Neuronal stem cell (in vitro differentiated cells): ENCODE measurements around the gene ROR1.

Experiments used
- DNase-seq: peaks from one replicate; pipeline ENCODE4 v3.0.0-alpha.2; 2013; ENCODE audit warnings: low spot score
- H2AFZ ChIP-seq: one replicate; pipeline ENCODE4 v1.6.1; 2013; ENCODE audit warnings: mild to moderate bottlenecking, low read length, inconsistent platforms
- H2AK5ac ChIP-seq: 2 replicates; pipeline ENCODE4 v1.6.1; 2013; ENCODE audit warnings: low read depth, mild to moderate bottlenecking, inconsistent platforms, low read length, moderate library complexity, mixed read lengths
- H2BK120ac ChIP-seq: 2 replicates; pipeline ENCODE4 v1.6.1; 2013; ENCODE audit warnings: low read depth, mild to moderate bottlenecking, inconsistent platforms, low read length, moderate library complexity, mixed read lengths
- H2BK12ac ChIP-seq: one replicate; pipeline ENCODE4 v1.6.1; 2013; ENCODE audit warnings: low read length, inconsistent platforms
- H2BK15ac ChIP-seq: 2 replicates; pipeline ENCODE4 v1.6.1; 2013; ENCODE audit warnings: mild to moderate bottlenecking, low read length, inconsistent platforms, mixed read lengths
- H2BK5ac ChIP-seq: one replicate; pipeline ENCODE4 v1.6.1; 2013; ENCODE audit warnings: inconsistent platforms, mild to moderate bottlenecking, low read length, moderate library complexity
- H3K14ac ChIP-seq: one replicate; pipeline ENCODE4 v1.6.1; 2013; ENCODE audit warnings: low read length, inconsistent platforms
- H3K18ac ChIP-seq: 2 replicates; pipeline ENCODE4 v1.6.1; 2013; ENCODE audit warnings: low read length, inconsistent platforms
- H3K23ac ChIP-seq: 2 replicates; pipeline ENCODE4 v1.6.1; 2013; ENCODE audit warnings: low read depth, mild to moderate bottlenecking, mixed read lengths, low read length, inconsistent platforms; ENCODE audit not compliant: poor library complexity
- H3K27ac ChIP-seq: replicated peaks from 3 replicates; pipeline ENCODE4 v1.5.1; 2013; ENCODE audit warnings: low read length, inconsistent platforms
- H3K27me3 ChIP-seq, 3 experiments: 2 replicates each; pipeline ENCODE4 v1.6.1; 2013; ENCODE audit warnings: low read length in 3 of 3, mild to moderate bottlenecking in 2 of 3, inconsistent platforms in 1 of 3, low read depth in 1 of 3, mixed read lengths in 1 of 3, moderate library complexity in 1 of 3; ENCODE audit not compliant: control insufficient read depth in 3 of 3, insufficient read depth in 3 of 3
- H3K36me3 ChIP-seq, 2 donors: replicated peaks in 1 of 2; 2 replicates each; pipeline ENCODE4 v1.6.1; 2013; ENCODE audit warnings: low read length in 2 of 2; ENCODE audit not compliant: control insufficient read depth in 2 of 2, insufficient read depth in 2 of 2
- H3K4ac ChIP-seq: 2 replicates; pipeline ENCODE4 v1.6.1; 2013; ENCODE audit warnings: inconsistent platforms, mild to moderate bottlenecking, low read length, moderate library complexity
- H3K4me1 ChIP-seq, 2 donors: 1 replicate in 1 of 2; 2 replicates in 1 of 2; pipeline ENCODE4 v1.6.1; 2013; ENCODE audit warnings: low read length in 2 of 2, low read depth in 1 of 2; ENCODE audit not compliant: control insufficient read depth in 2 of 2, insufficient read depth in 1 of 2
- H3K4me2 ChIP-seq: one replicate; pipeline ENCODE4 v1.6.1; 2013; ENCODE audit warnings: mild to moderate bottlenecking, low read length, inconsistent platforms; ENCODE audit not compliant: insufficient read depth, poor library complexity, severe bottlenecking
- H3K4me3 ChIP-seq, 2 donors: 2 replicates each; pipeline ENCODE4 v1.5.1; 2013; ENCODE audit warnings: low read length in 2 of 2, mild to moderate bottlenecking in 2 of 2, inconsistent platforms in 1 of 2, moderate library complexity in 1 of 2
- H3K79me1 ChIP-seq: one replicate; pipeline ENCODE4 v1.6.1; 2013; ENCODE audit warnings: low read depth, mild to moderate bottlenecking, inconsistent platforms, low read length, moderate library complexity
- H3K9ac ChIP-seq: one replicate; pipeline ENCODE4 v1.6.1; 2013; ENCODE audit warnings: mild to moderate bottlenecking, low read depth, low read length, inconsistent platforms; ENCODE audit not compliant: poor library complexity
- H3K9me3 ChIP-seq, 2 donors: replicated peaks in 1 of 2; 2 replicates each; pipeline versions ENCODE3 to v1.6.1; 2013; ENCODE audit warnings: low read length in 2 of 2, mild to moderate bottlenecking in 2 of 2, inconsistent platforms in 1 of 2, low read depth in 1 of 2, mixed read lengths in 1 of 2, moderate library complexity in 1 of 2; ENCODE audit not compliant: control insufficient read depth in 2 of 2, insufficient read depth in 1 of 2
- H4K8ac ChIP-seq: one replicate; pipeline ENCODE4 v1.6.1; 2013; ENCODE audit warnings: low read depth, mild to moderate bottlenecking, inconsistent platforms, low read length, moderate library complexity
- H4K91ac ChIP-seq: one replicate; pipeline ENCODE4 v1.6.1; 2013; ENCODE audit warnings: low read length, low read depth, mild to moderate bottlenecking, inconsistent platforms; ENCODE audit not compliant: poor library complexity
- WGBS, 2 donors: extraction: QIAGEN DNeasy Blood & Tissue Kit; methylation state at CpG; one replicate each; pipeline ENCODE4 v1.1.7; 2013; ENCODE audit warnings: missing lambda C conversion rate in 2 of 2, mixed read lengths in 1 of 2; ENCODE audit not compliant: insufficient read length in 2 of 2, insufficient replicate concordance in 1 of 2; ENCODE audit errors: extremely low coverage in 2 of 2; 5-methylcytosine and 5-hydroxymethylcytosine counted together

Gene ROR1

DNA sequence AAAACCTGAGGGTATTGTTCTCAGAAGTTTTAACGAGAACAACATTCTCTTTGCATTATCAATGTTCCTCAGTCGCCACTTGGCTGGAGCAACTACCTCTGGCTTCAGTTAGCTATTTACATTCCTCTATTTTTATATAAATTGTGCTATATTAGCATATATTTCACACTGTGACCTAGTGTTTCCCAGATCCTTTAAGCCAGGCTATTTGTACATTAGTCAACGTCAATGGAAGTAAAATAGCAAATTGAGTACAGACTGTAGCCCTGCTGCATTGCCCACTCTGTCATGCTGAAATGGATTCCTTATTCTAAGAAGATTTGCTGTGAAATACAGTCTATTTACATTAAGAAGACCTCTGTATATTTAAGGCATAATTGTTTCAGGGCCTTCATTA, 213.8 kb downstream of the ROR1 start:
- no peak overlapping the region for H3K14ac ChIP-seq
- no peak overlapping the region for H2BK15ac ChIP-seq
- no peaks in the 10 kb centered on the region for H3K79me1 ChIP-seq
- H3K36me3 ChIP-seq: no peaks in the 10 kb centered on the region
- no peak overlapping the region for H3K9ac ChIP-seq
- WGBS, 2 donors: no CpG with 5 or more reads among the region's 3 CpGs
- H4K8ac ChIP-seq: no peak overlapping the region
- H2BK5ac ChIP-seq: no peak overlapping the region
- H2AK5ac ChIP-seq: no peak overlapping the region
- no peaks in the 10 kb centered on the region for H3K9me3 ChIP-seq
- H3K27ac ChIP-seq: no peak overlapping the region
- H4K91ac ChIP-seq: no peak overlapping the region
- DNase-seq: no peak
- H3K27me3 ChIP-seq: no peaks in the 10 kb centered on the region
- no peak overlapping the region for H3K4me3 ChIP-seq
- H3K18ac ChIP-seq: no peak overlapping the region
- H3K4ac ChIP-seq: no peak overlapping the region
- H2BK12ac ChIP-seq: no peak overlapping the region
- H3K4me1 ChIP-seq: peaks cover 0 to 5% of the 10 kb centered on the region in 2 donors
- no peak overlapping the region for H2BK120ac ChIP-seq
- H3K23ac ChIP-seq: no peak overlapping the region
- no peak overlapping the region for H2AFZ ChIP-seq
- no peak overlapping the region for H3K4me2 ChIP-seq

DNA sequence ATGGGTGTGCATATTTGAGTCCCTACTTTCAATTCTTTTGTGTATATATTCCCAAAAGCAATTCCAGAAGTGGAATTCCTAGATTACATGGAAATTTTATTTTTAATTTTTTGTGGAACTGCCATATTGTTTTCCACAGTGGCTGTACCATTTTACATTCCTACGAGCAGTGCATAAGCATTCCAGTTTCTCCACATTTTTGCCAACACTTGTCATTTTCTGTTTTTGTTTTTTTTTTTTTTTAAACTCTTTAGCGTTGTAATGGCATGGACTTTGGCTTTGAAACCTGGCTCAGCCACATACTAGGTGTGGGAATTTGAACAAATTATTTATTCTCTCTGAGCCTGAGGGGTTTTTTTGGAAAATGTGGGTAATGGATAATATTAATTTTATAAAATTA, 215.1 kb downstream of the ROR1 start:
- Histone ChIP-seq H2BK5ac (no peak overlapping the region), H3K23ac (no peak overlapping the region), H3K27me3 (no peaks in the 10 kb centered on the region), H3K14ac (no peak overlapping the region), H3K79me1 (no peaks in the 10 kb centered on the region), H2BK120ac (no peak overlapping the region), H3K27ac (no peak overlapping the region), H3K4me2 (no peak overlapping the region), H3K4ac (no peak overlapping the region), H4K91ac (no peak overlapping the region), H3K36me3 (no peaks in the 10 kb centered on the region), H3K4me3 (no peak overlapping the region), H3K9me3 (no peaks in the 10 kb centered on the region), H3K4me1 (peaks cover 0 to 5% of the 10 kb centered on the region in 2 donors), H2AK5ac (no peak overlapping the region), H4K8ac (no peak overlapping the region), H3K18ac (no peak overlapping the region), H2AFZ (no peak overlapping the region), H2BK12ac (no peak overlapping the region), H3K9ac (no peak overlapping the region), H2BK15ac (no peak overlapping the region)
- no CpG with 5 or more reads among the region's 2 CpGs for WGBS, 2 donors
- no peak for DNase-seq

DNA sequence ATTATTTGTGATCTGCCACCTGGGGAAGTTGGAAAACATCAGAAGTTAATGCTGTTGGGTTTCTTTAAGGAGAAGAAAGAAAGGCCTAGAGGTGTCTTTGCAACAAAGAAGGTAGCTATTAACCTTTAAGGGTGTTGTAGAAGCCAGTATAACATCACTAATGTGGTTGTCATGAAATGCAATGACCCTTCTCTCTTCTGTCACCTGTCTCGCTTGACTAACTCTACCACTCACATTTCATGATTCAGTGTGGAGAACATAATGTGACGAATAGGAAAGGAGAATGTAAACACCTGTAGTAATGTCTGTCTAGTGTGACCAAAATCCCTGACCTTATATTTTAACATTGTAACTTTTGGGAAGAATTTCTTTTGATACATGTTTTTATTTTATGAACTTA, 217.9 kb downstream of the ROR1 start:
- H4K8ac ChIP-seq: no peak overlapping the region
- H3K36me3 ChIP-seq: no peaks in the 10 kb centered on the region
- no peaks in the 10 kb centered on the region for H3K79me1 ChIP-seq
- no peaks in the 10 kb centered on the region for H3K9me3 ChIP-seq
- H2BK15ac ChIP-seq: no peak overlapping the region
- no CpG with 5 or more reads among the region's 2 CpGs for WGBS, 2 donors
- no peak overlapping the region for H3K23ac ChIP-seq
- no peak overlapping the region for H2BK12ac ChIP-seq
- H3K4me3 ChIP-seq: no peak overlapping the region
- no peak overlapping the region for H4K91ac ChIP-seq
- no peak overlapping the region for H3K14ac ChIP-seq
- H3K4me2 ChIP-seq: no peak overlapping the region
- H3K9ac ChIP-seq: no peak overlapping the region
- no peaks in the 10 kb centered on the region for H3K27me3 ChIP-seq
- H3K18ac ChIP-seq: no peak overlapping the region
- H3K27ac ChIP-seq: no peak overlapping the region
- no peak overlapping the region for H2BK120ac ChIP-seq
- H3K4me1 ChIP-seq: no peaks in the 10 kb centered on the region
- no peak overlapping the region for H2AFZ ChIP-seq
- H2AK5ac ChIP-seq: no peak overlapping the region
- no peak overlapping the region for H3K4ac ChIP-seq
- DNase-seq: no peak
- H2BK5ac ChIP-seq: no peak overlapping the region

GRCh38 chr1:64000021-64000420, 226.2 kb downstream of the ROR1 start:
- DNase-seq: no peak
- Histone ChIP-seq H3K4me2 (no peak overlapping the region), H3K36me3 (no peaks in the 10 kb centered on the region), H3K27me3 (no peaks in the 10 kb centered on the region), H2BK120ac (no peak overlapping the region), H3K9me3 (peaks cover 0 to 4% of the 10 kb centered on the region in 2 donors), H3K4me1 (peaks cover 0 to 3% of the 10 kb centered on the region in 2 donors), H3K18ac (no peak overlapping the region), H3K27ac (no peak overlapping the region), H2AK5ac (no peak overlapping the region), H3K79me1 (no peaks in the 10 kb centered on the region), H4K8ac (no peak overlapping the region), H4K91ac (no peak overlapping the region), H3K4me3 (no peak overlapping the region), H3K9ac (no peak overlapping the region), H3K4ac (no peak overlapping the region), H2BK12ac (no peak overlapping the region), H3K14ac (no peak overlapping the region), H3K23ac (no peak overlapping the region), H2BK15ac (no peak overlapping the region), H2AFZ (no peak overlapping the region), H2BK5ac (no peak overlapping the region)
- 100% methylated on average over 1 of the region's 3 CpGs for whole genome bisulfite sequencing, 2 donors
